GM19193 (cell line): ENCODE data around the gene NCOR1.

Source experiments
- POLR2A ChIP-seq: IDR thresholded peaks from 4 replicates; pipeline ENCODE4 v1.6.1; 2011; ENCODE audit not compliant: insufficient read depth, insufficient read length; ENCODE audit errors: extremely low read depth

Gene NCOR1

DNA sequence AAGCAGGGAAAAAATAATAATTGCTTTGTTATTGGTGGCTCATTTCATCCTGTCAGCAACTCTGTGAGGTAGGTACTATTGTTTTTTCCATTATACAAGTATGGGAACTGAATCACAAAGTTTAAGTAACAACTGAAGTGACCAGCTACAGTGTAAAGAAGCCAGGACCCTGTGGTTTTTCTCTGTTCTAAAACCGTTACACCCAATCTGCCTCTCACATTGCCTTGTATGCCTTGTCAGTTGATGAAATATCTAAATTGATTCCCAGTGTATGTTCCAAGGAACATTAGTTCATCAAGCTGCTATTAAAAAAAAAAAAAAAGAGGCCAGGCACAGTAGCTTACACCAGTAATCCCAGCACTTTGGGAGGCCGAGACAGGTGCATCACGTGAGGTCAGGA lies 7.1 kb upstream of the NCOR1 start:
- TF ChIP-seq POLR2A = no peak

DNA sequence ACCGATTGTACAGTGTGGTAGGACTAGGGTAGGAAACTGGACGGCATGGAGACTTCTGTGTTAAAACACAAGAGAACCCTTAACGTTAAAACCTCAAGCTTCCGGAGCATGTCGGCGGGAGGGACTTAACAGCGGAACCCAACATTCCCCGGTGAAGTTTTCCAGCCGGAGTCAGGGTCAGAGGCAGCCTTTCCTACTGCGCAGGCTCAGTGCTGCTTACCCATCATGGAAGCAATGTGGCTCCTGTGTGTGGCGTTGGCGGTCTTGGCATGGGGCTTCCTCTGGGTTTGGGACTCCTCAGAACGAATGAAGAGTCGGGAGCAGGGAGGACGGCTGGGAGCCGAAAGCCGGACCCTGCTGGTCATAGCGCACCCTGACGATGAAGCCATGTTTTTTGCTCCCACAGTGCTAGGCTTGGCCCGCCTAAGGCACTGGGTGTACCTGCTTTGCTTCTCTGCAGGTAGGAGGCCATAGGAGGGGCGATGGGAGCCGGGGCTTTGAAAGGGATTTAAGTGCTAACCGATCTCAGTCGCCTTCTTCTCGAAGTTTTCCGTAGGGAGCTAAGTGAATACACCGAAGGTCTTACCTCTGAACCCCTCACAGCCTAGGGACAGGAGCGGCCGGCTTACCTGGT lies 1.8 kb upstream of the NCOR1 start, which contains the start of gene PIGL:
TSS of gene PIGL (plus strand) at position 209 of the 634 bp plus-strand sequence. CDS start at position 226, 17 bp downstream.
- TF ChIP-seq POLR2A = peak; percentile 95

DNA sequence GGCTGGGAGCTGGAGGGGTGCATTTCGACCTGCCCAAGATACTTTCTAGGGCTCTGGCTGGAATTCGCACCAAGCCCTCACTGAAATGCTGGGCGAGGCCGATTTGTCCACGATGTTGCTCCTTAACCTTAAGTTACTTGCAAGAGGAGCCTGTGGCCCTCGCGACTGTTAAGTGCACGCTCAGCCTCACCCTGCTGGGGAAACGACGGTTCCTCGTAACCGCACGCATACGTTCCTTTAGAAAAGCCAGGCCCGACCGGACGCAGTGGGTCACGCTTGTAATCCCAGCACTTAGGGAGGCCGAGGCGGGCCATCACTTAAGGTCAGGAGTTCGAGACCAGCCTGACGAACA lies 607 bp upstream of the NCOR1 start:
- TF ChIP-seq POLR2A = no peak

GRCh38 chr17:16215002-16215272 lies 397 bp downstream of the NCOR1 start:
- TF ChIP-seq POLR2A = no peak

DNA sequence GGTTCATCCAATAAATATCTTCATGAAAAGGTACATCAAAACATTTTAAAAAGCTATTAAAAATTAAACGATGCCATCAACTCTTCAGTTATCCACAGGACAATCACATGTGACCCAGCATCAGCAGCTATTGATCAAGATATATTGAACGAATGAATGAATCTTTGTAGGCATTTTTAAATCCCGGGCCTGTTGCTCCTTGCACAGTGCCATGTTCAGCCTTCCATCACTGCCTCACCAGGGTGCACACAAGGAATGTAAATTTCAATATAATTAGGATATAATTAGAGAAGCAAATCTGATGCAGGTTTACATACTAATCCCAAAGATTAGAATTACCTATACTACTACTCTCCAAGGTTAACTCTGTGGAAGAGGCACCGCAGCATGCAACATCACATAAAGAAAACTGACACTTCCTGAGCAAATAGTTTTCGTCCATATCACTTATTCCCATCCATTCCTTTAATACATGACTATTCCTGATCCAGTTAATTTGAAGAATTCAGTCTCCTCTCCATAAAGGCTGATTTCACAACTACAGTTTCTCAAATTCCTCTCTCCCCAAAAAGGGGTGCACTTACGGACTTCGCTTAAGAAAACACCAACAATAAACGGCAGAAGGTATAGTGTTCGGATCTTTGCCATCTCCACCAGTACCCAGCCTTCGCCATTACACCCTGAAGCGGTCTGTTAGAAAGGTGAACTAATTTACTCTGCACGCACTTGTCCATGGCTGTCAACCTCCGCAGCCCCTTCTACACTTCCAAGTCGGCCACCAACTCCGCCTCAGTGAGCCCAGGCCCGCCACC lies 938 bp downstream of the NCOR1 start:
- no peak for TF ChIP-seq POLR2A

- no peak for TF ChIP-seq POLR2A
Observed at GRCh38 chr17:16212793-16213192, 2.5 kb downstream of the NCOR1 start.

GRCh38 chr17:16211590-16211989 lies 3.7 kb downstream of the NCOR1 start:
- no peak for TF ChIP-seq POLR2A

DNA sequence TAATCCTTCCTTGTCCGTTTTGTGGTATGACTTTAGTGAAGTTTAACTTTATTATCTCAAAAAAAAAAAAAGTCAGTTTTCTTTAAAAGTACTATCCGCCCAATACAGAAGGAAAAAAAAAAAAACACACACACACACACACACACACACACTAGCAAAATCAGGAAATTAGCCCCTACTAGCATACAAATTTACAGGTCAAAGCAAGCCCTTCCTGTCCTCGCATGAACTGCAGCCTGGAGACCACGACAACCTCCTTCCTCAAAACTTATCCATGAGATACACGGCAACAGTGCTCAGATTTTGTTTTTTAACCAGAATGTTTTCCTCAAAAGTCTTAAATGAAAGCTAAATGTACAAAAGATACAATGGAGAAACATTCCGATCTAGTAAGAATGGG lies 16.2 kb downstream of the NCOR1 start:
- TF ChIP-seq POLR2A = no peak

DNA sequence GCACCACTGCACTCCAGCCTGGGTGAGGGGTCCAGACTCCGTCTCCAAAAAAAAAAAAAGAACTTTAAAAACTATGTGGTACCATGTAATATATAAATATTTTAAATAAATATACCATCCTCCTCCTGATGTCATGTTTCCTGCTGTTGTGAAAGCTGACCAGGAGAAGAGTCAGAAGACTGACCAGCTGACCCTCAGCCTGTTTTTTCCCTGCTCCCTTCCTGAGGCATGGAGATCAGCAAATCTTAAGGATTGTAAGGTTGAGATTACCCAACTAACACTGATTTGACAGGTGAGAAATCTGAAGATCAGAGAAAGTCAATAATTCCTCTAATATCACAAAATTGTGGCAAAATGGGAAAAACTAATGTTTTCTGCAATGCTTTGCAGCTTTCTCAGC lies 18.1 kb downstream of the NCOR1 start:
- no peak for TF ChIP-seq POLR2A

- no peak for TF ChIP-seq POLR2A
Observed at GRCh38 chr17:16191604-16192003, 23.7 kb downstream of the NCOR1 start.

GRCh38 chr17:16190703-16191360 lies 24.5 kb downstream of the NCOR1 start:
- no peak for TF ChIP-seq POLR2A

- no peak for TF ChIP-seq POLR2A
Observed at GRCh38 chr17:16189791-16190348, 25.5 kb downstream of the NCOR1 start.

DNA sequence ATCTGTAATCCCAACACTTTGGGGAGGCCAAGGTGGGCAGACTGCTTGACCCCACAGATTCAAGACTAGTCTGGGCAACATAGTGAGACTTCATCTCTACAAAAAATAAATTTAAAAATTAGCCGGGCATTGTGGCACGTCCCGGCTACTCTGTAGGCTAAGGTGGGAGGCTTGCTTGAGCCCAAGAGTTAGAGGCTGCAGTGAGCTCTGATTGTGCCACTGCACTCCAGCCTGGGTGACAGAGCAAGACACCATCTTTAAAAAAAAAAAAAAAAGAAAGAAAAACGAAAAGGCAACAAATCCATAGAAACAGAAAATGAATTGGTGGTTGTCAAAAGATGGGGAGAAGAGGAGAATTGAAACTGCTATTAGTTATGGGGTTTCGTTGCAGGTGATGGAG lies 27.7 kb downstream of the NCOR1 start:
- TF ChIP-seq POLR2A = no peak

DNA sequence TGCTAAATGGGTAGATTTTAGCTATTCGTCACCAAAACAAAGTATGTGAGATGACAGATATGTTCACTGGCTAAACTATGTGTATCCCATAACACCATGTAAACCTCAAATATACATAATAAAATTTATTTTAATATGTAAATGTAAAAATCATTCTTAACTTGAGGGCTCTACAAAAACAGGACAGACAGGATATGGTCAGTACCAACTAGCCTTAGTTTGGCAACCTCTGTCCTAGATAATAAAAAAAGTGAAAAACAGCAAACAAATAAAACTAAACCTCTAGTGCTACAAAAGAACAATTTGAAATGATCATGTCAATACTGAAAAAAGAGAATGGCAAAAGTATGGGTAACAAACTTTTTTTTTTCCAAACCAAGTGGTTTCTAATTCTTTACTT lies 33.8 kb downstream of the NCOR1 start:
- no peak for TF ChIP-seq POLR2A

GRCh38 chr17:16178836-16179235 lies 36.5 kb downstream of the NCOR1 start:
- no peak for TF ChIP-seq POLR2A

DNA sequence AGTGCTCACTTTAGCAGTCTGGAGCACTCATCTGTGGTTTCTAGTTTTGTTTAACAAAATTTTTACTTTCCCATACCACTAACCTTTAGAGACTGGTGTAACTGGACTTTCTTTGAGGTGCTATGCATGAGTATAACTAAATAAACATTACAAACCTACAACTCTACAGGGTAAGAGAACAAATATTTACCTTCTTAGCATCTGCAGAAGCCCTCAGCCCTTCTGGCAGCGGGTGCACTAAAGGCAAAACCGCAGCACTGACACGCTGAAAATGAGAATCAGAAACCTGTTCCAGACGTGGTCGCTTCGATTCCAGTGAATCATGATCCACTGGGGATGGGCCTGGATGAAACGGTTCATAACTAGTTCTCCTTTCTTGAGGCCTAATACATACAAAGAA lies 43.7 kb downstream of the NCOR1 start:
- TF ChIP-seq POLR2A = no peak
